Choroid plexus epithelial cell (primary cell): Measurements from ENCODE around the gene ACADSB.

ENCODE experiments used
- DNase-seq: peaks from one replicate; pipeline ENCODE4 v3.0.0-alpha.2; 2010; ENCODE audit warnings: low read depth
- H3K4me3 ChIP-seq: 2 replicates; pipeline ENCODE4 v1.5.1; 2011; ENCODE audit warnings: low read depth, mild to moderate bottlenecking, control low read depth, low read length, moderate library complexity
- TF ChIP-seq, protein P1 (sequence below): conservative IDR thresholded peaks from 2 replicates; pipeline ENCODE4 v1.5.1; 2011; ENCODE audit warnings: low read depth, mild to moderate bottlenecking, control low read depth, inconsistent platforms, low read length, moderate library complexity

Gene ACADSB

GRCh38 chr10:123013456-123014419 lies 4.9 kb downstream of the ACADSB start:
- no peak for DNase-seq
- TF ChIP-seq, protein P1, sequence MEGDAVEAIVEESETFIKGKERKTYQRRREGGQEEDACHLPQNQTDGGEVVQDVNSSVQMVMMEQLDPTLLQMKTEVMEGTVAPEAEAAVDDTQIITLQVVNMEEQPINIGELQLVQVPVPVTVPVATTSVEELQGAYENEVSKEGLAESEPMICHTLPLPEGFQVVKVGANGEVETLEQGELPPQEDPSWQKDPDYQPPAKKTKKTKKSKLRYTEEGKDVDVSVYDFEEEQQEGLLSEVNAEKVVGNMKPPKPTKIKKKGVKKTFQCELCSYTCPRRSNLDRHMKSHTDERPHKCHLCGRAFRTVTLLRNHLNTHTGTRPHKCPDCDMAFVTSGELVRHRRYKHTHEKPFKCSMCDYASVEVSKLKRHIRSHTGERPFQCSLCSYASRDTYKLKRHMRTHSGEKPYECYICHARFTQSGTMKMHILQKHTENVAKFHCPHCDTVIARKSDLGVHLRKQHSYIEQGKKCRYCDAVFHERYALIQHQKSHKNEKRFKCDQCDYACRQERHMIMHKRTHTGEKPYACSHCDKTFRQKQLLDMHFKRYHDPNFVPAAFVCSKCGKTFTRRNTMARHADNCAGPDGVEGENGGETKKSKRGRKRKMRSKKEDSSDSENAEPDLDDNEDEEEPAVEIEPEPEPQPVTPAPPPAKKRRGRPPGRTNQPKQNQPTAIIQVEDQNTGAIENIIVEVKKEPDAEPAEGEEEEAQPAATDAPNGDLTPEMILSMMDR, result no peak

DNA sequence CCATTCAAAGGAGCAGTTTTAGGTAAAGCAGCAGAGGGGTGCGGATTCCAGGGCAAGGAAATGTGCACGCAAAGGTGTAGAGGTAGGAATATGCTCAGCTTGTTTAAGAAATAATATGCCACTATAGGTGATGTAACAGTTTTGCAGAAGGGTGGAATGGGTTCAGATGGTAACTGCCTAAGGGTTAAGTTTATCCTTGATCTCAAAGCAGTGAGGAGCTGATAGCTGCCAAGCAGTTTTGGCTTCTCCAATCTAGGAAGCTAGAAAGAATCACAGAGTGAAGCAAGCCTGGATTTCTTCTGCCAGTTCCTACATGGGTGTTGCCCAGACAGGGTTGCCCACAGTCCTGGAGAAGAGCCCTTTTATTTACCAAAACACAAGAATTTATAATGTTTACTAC lies 6.0 kb downstream of the ACADSB start:
- DNase-seq, result no peak
- no peak overlapping the region for H3K4me3 ChIP-seq
- TF ChIP-seq, protein P1, result no peak

More at GRCh38 chr10:123013456-123014419, 4.9 kb downstream of the ACADSB start:
- H3K4me3 ChIP-seq, result no peak overlapping the region

- TF ChIP-seq, protein P1, result no peak
- H3K4me3 ChIP-seq, result no peak overlapping the region
- DNase-seq, result no peak
Measured at GRCh38 chr10:123016228-123016627, 7.4 kb downstream of the ACADSB start.

DNA sequence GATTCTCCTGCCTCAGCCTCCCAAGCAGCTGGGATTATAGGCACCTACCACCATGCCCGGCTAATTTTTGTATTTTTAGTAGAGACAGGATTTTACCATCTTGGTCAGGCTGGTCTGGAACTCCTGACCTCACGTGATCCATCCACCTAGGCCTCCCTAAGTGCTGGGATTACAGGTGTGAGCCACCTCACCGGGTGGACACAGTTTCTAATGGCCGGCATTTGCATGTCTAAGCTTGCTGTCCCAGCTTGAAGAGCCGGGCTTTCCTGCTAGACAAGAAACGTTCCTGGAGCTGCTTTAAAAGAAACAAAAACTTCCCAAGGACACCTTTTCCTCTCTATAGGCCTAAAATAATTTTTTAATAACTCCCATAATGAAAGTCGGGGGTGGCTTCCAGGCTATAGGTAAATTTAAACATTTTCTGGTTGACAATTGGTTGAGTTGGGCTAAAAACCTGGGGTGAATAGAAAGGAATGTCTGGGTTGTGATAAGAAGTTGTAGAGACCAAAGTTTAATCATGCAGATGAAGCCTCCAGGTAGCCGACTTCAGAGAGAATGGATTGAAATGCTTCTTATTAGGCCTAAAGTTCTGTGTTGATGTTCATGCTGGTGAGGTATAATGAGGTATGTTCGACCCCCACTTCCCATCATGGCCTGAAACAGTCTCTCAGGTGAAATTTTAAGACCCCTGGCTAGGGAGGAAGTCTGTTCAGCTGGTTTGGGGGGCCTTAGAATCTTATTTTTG lies 8.8 kb downstream of the ACADSB start:
- no peak overlapping the region for H3K4me3 ChIP-seq
- TF ChIP-seq, protein P1, result no peak
- DNase-seq, result no peak

DNA sequence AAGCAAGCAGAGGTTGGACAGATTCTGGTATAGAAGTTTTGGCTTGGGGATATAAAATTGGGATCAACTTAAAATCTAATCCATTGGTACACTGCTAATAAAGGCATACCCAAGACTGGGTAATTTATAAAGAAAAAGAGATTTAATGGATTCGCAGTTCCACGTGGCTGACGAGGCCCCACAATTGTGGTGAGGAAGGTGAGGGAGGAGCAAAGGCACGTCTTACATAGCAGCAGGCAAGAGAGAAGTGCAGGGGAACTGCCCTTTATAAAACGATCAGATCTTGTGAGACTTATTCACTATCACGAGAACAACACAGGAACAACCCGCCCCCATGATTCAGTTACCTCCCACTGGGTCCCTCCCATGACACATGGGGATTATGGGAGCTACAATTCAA lies 9.7 kb downstream of the ACADSB start:
- DNase-seq, result no peak
- TF ChIP-seq, protein P1, result no peak
- no peak overlapping the region for H3K4me3 ChIP-seq

DNA sequence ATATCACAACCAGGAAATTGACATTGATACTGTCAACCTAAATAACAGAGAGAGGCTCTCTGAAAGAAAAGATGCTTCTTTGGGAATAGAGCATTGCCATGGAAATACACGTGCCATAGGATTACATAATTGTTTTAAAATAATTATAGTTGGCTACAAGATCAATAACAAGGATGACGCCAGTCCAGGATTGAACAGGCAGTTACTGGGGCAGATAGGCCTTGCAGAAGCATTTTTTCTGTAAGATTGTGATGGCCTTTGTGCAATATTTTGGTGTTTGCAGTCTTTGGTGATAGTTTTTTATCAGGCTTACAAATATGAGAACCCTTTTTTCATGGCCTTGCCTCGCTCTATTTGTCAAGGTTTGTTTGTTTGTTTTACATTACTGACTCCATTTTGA lies 10.5 kb downstream of the ACADSB start:
- DNase-seq, result no peak
- no peak overlapping the region for H3K4me3 ChIP-seq
- TF ChIP-seq, protein P1, result no peak
